DOHH2 (cell line): ENCODE measurements around the gene TRPM3.
A peak's percentile ranks its signal among the peaks of the same experiment; 100 is the strongest.

Source experiments
- H3F3A ChIP-seq: fragments of 200-600 bp; sonication (generic), shearing (Covaris generic); 2 replicates; pipeline ENCODE4 v1.6.0; 2016; ENCODE audit warnings: antibody characterized with exemption, mild to moderate bottlenecking; ENCODE audit not compliant: control insufficient read depth, insufficient read depth
- H3K27ac ChIP-seq: fragments of 200-600 bp; sonication (generic); 2 replicates; pipeline ENCODE4 v1.5.1; 2014; ENCODE audit warnings: low read depth, mild to moderate bottlenecking, low read length, moderate library complexity
- H3K27me3 ChIP-seq: fragments of 200-600 bp; sonication (generic); 2 replicates; pipeline ENCODE4 v1.6.1; 2014; ENCODE audit warnings: mild to moderate bottlenecking, low read length, mixed read lengths; ENCODE audit not compliant: control insufficient read depth
- H3K36me3 ChIP-seq: fragments of 200-600 bp; sonication (generic); 2 replicates; pipeline ENCODE4 v1.6.1; 2014; ENCODE audit warnings: mild to moderate bottlenecking, low read length, moderate library complexity, mixed read lengths; ENCODE audit not compliant: control insufficient read depth
- H3K4me1 ChIP-seq: fragments of 200-600 bp; sonication (generic); 2 replicates; pipeline ENCODE4 v1.6.1; 2014; ENCODE audit warnings: mild to moderate bottlenecking, low read length, mixed read lengths; ENCODE audit not compliant: control insufficient read depth
- H3K4me2 ChIP-seq: fragments of 200-600 bp; sonication (generic); 2 replicates; pipeline ENCODE4 v1.6.0; 2014; ENCODE audit warnings: mild to moderate bottlenecking, low read length, moderate library complexity
- H3K4me3 ChIP-seq: fragments of 200-600 bp; sonication (generic); 2 replicates; pipeline ENCODE4 v1.5.1; 2014; ENCODE audit warnings: mild to moderate bottlenecking, low read length, mixed read lengths
- H3K79me2 ChIP-seq: fragments of 200-600 bp; sonication (generic); 2 replicates; pipeline ENCODE4 v1.6.1; 2014; ENCODE audit warnings: mild to moderate bottlenecking, low read length, mixed read lengths; ENCODE audit not compliant: control insufficient read depth
- H3K9me2 ChIP-seq: fragments of 200-600 bp; sonication (generic); replicated peaks from 2 replicates; pipeline ENCODE4 v1.6.1; 2014; ENCODE audit warnings: mild to moderate bottlenecking, low read length, mixed read lengths; ENCODE audit not compliant: control insufficient read depth
- H3K9me3 ChIP-seq: fragments of 200-600 bp; sonication (generic); 2 replicates; pipeline ENCODE4 v1.6.1; 2014; ENCODE audit warnings: antibody characterized with exemption, low read length, mixed read lengths; ENCODE audit not compliant: control insufficient read depth, insufficient read depth
- H4K20me1 ChIP-seq: fragments of 200-600 bp; sonication (generic); 2 replicates; pipeline ENCODE4 v1.6.0; 2014; ENCODE audit warnings: low read depth, mild to moderate bottlenecking, antibody characterized with exemption, low read length, moderate library complexity; ENCODE audit not compliant: control insufficient read depth, insufficient read depth
- CTCF ChIP-seq: fragments of 200-600 bp; sonication (generic); IDR thresholded peaks from one replicate; pipeline ENCODE4 v1.5.1; 2014; ENCODE audit warnings: antibody characterized with exemption, mild to moderate bottlenecking, low read depth, low read length; ENCODE audit not compliant: poor library complexity, severe bottlenecking
- EZH2phosphoT487 ChIP-seq: fragments of 200-600 bp; sonication (generic); IDR thresholded peaks from 2 replicates; pipeline ENCODE4 v1.6.1; 2017; ENCODE audit warnings: borderline replicate concordance, mild to moderate bottlenecking, antibody characterized with exemption, low read length, moderate library complexity, mixed read lengths

The TRPM3 gene

GRCh38 chr9:70566066-70566465 lies 555.4 kb downstream of the TRPM3 start:
- no peaks in the 10 kb centered on the region for H3K9me3 ChIP-seq
- H3K79me2 ChIP-seq, result no peaks in the 10 kb centered on the region
- no peaks in the 10 kb centered on the region for H4K20me1 ChIP-seq
- H3K4me3 ChIP-seq, result no peak overlapping the region
- H3K27me3 ChIP-seq, result no peaks in the 10 kb centered on the region
- no peaks in the 10 kb centered on the region for H3F3A ChIP-seq
- no peaks in the 10 kb centered on the region for H3K9me2 ChIP-seq
- H3K4me1 ChIP-seq, result peaks cover 8% of the 10 kb centered on the region
- H3K36me3 ChIP-seq, result no peaks in the 10 kb centered on the region
- H3K4me2 ChIP-seq, result no peak overlapping the region
- no peak overlapping the region for H3K27ac ChIP-seq
- TF ChIP-seq CTCF (no peak), EZH2phosphoT487 (no peak)

GRCh38 chr9:70564468-70565335 lies 556.7 kb downstream of the TRPM3 start:
- no peaks in the 10 kb centered on the region for H3K79me2 ChIP-seq
- H3K4me2 ChIP-seq, result no peak overlapping the region
- no peaks in the 10 kb centered on the region for H3K27me3 ChIP-seq
- TF ChIP-seq EZH2phosphoT487 (no peak), CTCF (no peak)
- no peaks in the 10 kb centered on the region for H3K36me3 ChIP-seq
- H3F3A ChIP-seq, result no peaks in the 10 kb centered on the region
- no peak overlapping the region for H3K27ac ChIP-seq
- no peaks in the 10 kb centered on the region for H3K9me3 ChIP-seq
- H4K20me1 ChIP-seq, result no peaks in the 10 kb centered on the region
- peaks cover 8% of the 10 kb centered on the region for H3K4me1 ChIP-seq
- H3K9me2 ChIP-seq, result no peaks in the 10 kb centered on the region
- no peak overlapping the region for H3K4me3 ChIP-seq

- Histone ChIP-seq H3K9me3 (no peaks in the 10 kb centered on the region), H3K4me2 (peak overlapping the region; percentile 29), H3K36me3 (no peaks in the 10 kb centered on the region), H3K79me2 (no peaks in the 10 kb centered on the region), H3K4me1 (peaks cover 8% of the 10 kb centered on the region), H4K20me1 (no peaks in the 10 kb centered on the region), H3K9me2 (no peaks in the 10 kb centered on the region), H3K27ac (no peak overlapping the region), H3K27me3 (no peaks in the 10 kb centered on the region), H3F3A (no peaks in the 10 kb centered on the region), H3K4me3 (no peak overlapping the region)
- no peak for TF ChIP-seq EZH2phosphoT487
- TF ChIP-seq CTCF, result no peak
Observed at GRCh38 chr9:70563431-70564204, 557.8 kb downstream of the TRPM3 start.
